SK-N-SH treated with all-trans-retinoic acid at 6 μM for 48 hours (cell line): Measurements from ENCODE around the gene CYB5B.

ENCODE experiments used
- CSDC2 ChIP-seq: fragments of 250-450 bp; sonication (Bioruptor Pico); IDR thresholded peaks from 2 replicates; pipeline ENCODE4 v1.5.0; 2020; ENCODE audit warnings: mild to moderate bottlenecking, moderate library complexity
- ESRRG ChIP-seq: fragments of 250-450 bp; sonication (Bioruptor Pico); IDR thresholded peaks from 2 replicates; pipeline ENCODE4 v1.6.1; 2021; ENCODE audit warnings: mild to moderate bottlenecking
- ISL1 ChIP-seq: fragments of 250-450 bp; sonication (Bioruptor Pico); IDR thresholded peaks from 2 replicates; pipeline ENCODE4 v2.1.2; 2022; ENCODE audit warnings: mild to moderate bottlenecking, moderate library complexity
- OSR1 ChIP-seq: fragments of 250-450 bp; sonication (Bioruptor Pico); IDR thresholded peaks from 2 replicates; pipeline ENCODE4 v1.8.0; 2022; ENCODE audit warnings: moderate library complexity, mild to moderate bottlenecking, inconsistent platforms
- PPARA ChIP-seq: fragments of 250-450 bp; sonication (Bioruptor Pico); IDR thresholded peaks from 2 replicates; pipeline ENCODE4 v1.5.0; 2020; ENCODE audit warnings: mild to moderate bottlenecking, borderline replicate concordance
- TF ChIP-seq, protein P1 (sequence below): fragments of 250-450 bp; sonication (Bioruptor Pico); IDR thresholded peaks from 2 replicates; pipeline ENCODE4 v1.8.0; 2021; ENCODE audit warnings: low read depth, mild to moderate bottlenecking, moderate library complexity, borderline replicate concordance
- TF ChIP-seq, protein P2 (sequence below): fragments of 250-450 bp; sonication (Bioruptor Pico); IDR thresholded peaks from 2 replicates; pipeline ENCODE4 v1.8.0; 2020; ENCODE audit warnings: mild to moderate bottlenecking, moderate library complexity, borderline replicate concordance

DNA sequence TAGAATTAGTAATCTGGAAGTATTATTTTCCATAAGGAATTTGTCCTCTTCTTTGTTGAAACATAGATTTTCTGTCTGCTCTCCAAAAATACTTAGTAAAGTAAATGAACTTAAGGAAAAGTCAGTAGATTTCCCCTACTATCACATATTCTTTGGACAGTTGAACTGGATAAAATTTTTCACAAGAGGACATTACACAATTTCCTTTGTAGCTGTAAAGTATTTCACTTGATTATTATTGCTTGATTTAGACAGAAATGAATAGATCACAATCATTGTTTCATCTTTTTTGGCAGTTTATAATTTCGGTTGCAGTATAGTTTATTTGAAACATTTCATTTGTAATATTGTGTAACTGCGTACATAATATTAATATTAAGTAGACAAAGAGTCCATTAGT, 12.5 kb downstream of the CYB5B start:
- TF ChIP-seq ISL1 (CRISPR knock-in tag) (no peak), OSR1 (CRISPR knock-in tag) (no peak), PPARA (CRISPR knock-in tag) (no peak), ESRRG (CRISPR knock-in tag) (no peak), CSDC2 (no peak)
- TF ChIP-seq, protein P1, sequence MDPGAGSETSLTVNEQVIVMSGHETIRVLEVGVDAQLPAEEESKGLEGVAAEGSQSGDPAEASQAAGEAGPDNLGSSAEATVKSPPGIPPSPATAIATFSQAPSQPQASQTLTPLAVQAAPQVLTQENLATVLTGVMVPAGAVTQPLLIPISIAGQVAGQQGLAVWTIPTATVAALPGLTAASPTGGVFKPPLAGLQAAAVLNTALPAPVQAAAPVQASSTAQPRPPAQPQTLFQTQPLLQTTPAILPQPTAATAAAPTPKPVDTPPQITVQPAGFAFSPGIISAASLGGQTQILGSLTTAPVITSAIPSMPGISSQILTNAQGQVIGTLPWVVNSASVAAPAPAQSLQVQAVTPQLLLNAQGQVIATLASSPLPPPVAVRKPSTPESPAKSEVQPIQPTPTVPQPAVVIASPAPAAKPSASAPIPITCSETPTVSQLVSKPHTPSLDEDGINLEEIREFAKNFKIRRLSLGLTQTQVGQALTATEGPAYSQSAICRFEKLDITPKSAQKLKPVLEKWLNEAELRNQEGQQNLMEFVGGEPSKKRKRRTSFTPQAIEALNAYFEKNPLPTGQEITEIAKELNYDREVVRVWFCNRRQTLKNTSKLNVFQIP = no peak
- TF ChIP-seq, protein P2, sequence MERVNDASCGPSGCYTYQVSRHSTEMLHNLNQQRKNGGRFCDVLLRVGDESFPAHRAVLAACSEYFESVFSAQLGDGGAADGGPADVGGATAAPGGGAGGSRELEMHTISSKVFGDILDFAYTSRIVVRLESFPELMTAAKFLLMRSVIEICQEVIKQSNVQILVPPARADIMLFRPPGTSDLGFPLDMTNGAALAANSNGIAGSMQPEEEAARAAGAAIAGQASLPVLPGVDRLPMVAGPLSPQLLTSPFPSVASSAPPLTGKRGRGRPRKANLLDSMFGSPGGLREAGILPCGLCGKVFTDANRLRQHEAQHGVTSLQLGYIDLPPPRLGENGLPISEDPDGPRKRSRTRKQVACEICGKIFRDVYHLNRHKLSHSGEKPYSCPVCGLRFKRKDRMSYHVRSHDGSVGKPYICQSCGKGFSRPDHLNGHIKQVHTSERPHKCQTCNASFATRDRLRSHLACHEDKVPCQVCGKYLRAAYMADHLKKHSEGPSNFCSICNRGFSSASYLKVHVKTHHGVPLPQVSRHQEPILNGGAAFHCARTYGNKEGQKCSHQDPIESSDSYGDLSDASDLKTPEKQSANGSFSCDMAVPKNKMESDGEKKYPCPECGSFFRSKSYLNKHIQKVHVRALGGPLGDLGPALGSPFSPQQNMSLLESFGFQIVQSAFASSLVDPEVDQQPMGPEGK (CRISPR knock-in tag) = no peak
